ENCODE data around the gene NTN5.

NTN5 gene

GRCh38 chr19:48670699-48671445, 1.9 kb downstream of the NTN5 start:
- no peaks in the 10 kb centered on the region for H3K9me3 ChIP-seq (ENCODE audit: control insufficient read depth, insufficient read depth, low read length)
- H3K27ac ChIP-seq (ENCODE audit: low read length), result no peak overlapping the region
- H3K4me1 ChIP-seq (ENCODE audit: control insufficient read depth, insufficient read depth, low read length), result peaks cover 9% of the 10 kb centered on the region
- no peak for DNase-seq (ENCODE audit: low read depth, low spot score)
- no peak overlapping the region for H3K4me3 ChIP-seq (ENCODE audit: low read length)
- no peaks in the 10 kb centered on the region for H3K36me3 ChIP-seq (ENCODE audit: control insufficient read depth, insufficient read depth, low read length)
- no CpG with 5 or more reads among the region's 21 CpGs for WGBS (ENCODE audit: insufficient coverage, insufficient read length)
- H3K27me3 ChIP-seq (ENCODE audit: control insufficient read depth, insufficient read depth, low read length), result no peaks in the 10 kb centered on the region

- Histone ChIP-seq H3K4me1 (ENCODE audit: control insufficient read depth, insufficient read depth, low read length) (peaks cover 7% of the 10 kb centered on the region), H3K4me3 (ENCODE audit: low read length) (no peak overlapping the region), H3K9me3 (ENCODE audit: control insufficient read depth, insufficient read depth, low read length) (no peaks in the 10 kb centered on the region), H3K27me3 (ENCODE audit: control insufficient read depth, insufficient read depth, low read length) (no peaks in the 10 kb centered on the region), H3K36me3 (ENCODE audit: control insufficient read depth, insufficient read depth, low read length) (no peaks in the 10 kb centered on the region), H3K27ac (ENCODE audit: low read length) (no peak overlapping the region)
- WGBS (ENCODE audit: insufficient coverage, insufficient read length), result no CpG with 5 or more reads among the region's 26 CpGs
- DNase-seq (ENCODE audit: low read depth, low spot score), result no peak
Measured at GRCh38 chr19:48669903-48670668, 2.7 kb downstream of the NTN5 start.

GRCh38 chr19:48668761-48669160, 4.1 kb downstream of the NTN5 start:
- no peaks in the 10 kb centered on the region for H3K36me3 ChIP-seq (ENCODE audit: control insufficient read depth, insufficient read depth, low read length)
- DNase-seq (ENCODE audit: low read depth, low spot score), result no peak
- H3K27ac ChIP-seq (ENCODE audit: low read length), result no peak overlapping the region
- peaks cover 5% of the 10 kb centered on the region for H3K4me1 ChIP-seq (ENCODE audit: control insufficient read depth, insufficient read depth, low read length)
- H3K4me3 ChIP-seq (ENCODE audit: low read length), result no peak overlapping the region
- H3K9me3 ChIP-seq (ENCODE audit: control insufficient read depth, insufficient read depth, low read length), result no peaks in the 10 kb centered on the region
- no peaks in the 10 kb centered on the region for H3K27me3 ChIP-seq (ENCODE audit: control insufficient read depth, insufficient read depth, low read length)
- no CpG with 5 or more reads among the region's 2 CpGs for WGBS (ENCODE audit: insufficient coverage, insufficient read length)

GRCh38 chr19:48668332-48668731, 4.5 kb downstream of the NTN5 start:
- Histone ChIP-seq H3K9me3 (ENCODE audit: control insufficient read depth, insufficient read depth, low read length) (no peaks in the 10 kb centered on the region), H3K27ac (ENCODE audit: low read length) (no peak overlapping the region), H3K27me3 (ENCODE audit: control insufficient read depth, insufficient read depth, low read length) (no peaks in the 10 kb centered on the region), H3K4me3 (ENCODE audit: low read length) (no peak overlapping the region), H3K4me1 (ENCODE audit: control insufficient read depth, insufficient read depth, low read length) (peaks cover 2% of the 10 kb centered on the region; the same call in 1 of the 2 replicates), H3K36me3 (ENCODE audit: control insufficient read depth, insufficient read depth, low read length) (no peaks in the 10 kb centered on the region)
- DNase-seq (ENCODE audit: low read depth, low spot score), result no peak
- no CpG with 5 or more reads among the region's 3 CpGs for WGBS (ENCODE audit: insufficient coverage, insufficient read length)

- Histone ChIP-seq H3K36me3 (ENCODE audit: control insufficient read depth, insufficient read depth, low read length) (no peaks in the 10 kb centered on the region), H3K27ac (ENCODE audit: low read length) (no peak overlapping the region), H3K4me1 (ENCODE audit: control insufficient read depth, insufficient read depth, low read length) (no peaks in the 10 kb centered on the region), H3K9me3 (ENCODE audit: control insufficient read depth, insufficient read depth, low read length) (no peaks in the 10 kb centered on the region), H3K4me3 (ENCODE audit: low read length) (no peak overlapping the region), H3K27me3 (ENCODE audit: control insufficient read depth, insufficient read depth, low read length) (no peaks in the 10 kb centered on the region)
- WGBS (ENCODE audit: insufficient coverage, insufficient read length), result no CpG with 5 or more reads among the region's 6 CpGs
- no peak for DNase-seq (ENCODE audit: low read depth, low spot score)
Measured at GRCh38 chr19:48665786-48666185, 7.0 kb downstream of the NTN5 start.

GRCh38 chr19:48664476-48664875, 8.3 kb downstream of the NTN5 start:
- Histone ChIP-seq H3K27me3 (ENCODE audit: control insufficient read depth, insufficient read depth, low read length) (no peaks in the 10 kb centered on the region), H3K4me1 (ENCODE audit: control insufficient read depth, insufficient read depth, low read length) (no peaks in the 10 kb centered on the region), H3K4me3 (ENCODE audit: low read length) (no peak overlapping the region), H3K27ac (ENCODE audit: low read length) (no peak overlapping the region), H3K36me3 (ENCODE audit: control insufficient read depth, insufficient read depth, low read length) (no peaks in the 10 kb centered on the region), H3K9me3 (ENCODE audit: control insufficient read depth, insufficient read depth, low read length) (no peaks in the 10 kb centered on the region)
- WGBS (ENCODE audit: insufficient coverage, insufficient read length), result no CpG with 5 or more reads among the region's 14 CpGs
- DNase-seq (ENCODE audit: low read depth, low spot score), result no peak

GRCh38 chr19:48663667-48664066, 9.2 kb downstream of the NTN5 start:
- Histone ChIP-seq H3K27ac (ENCODE audit: low read length) (no peak overlapping the region), H3K9me3 (ENCODE audit: control insufficient read depth, insufficient read depth, low read length) (no peaks in the 10 kb centered on the region), H3K4me3 (ENCODE audit: low read length) (no peak overlapping the region), H3K4me1 (ENCODE audit: control insufficient read depth, insufficient read depth, low read length) (no peaks in the 10 kb centered on the region), H3K36me3 (ENCODE audit: control insufficient read depth, insufficient read depth, low read length) (no peaks in the 10 kb centered on the region), H3K27me3 (ENCODE audit: control insufficient read depth, insufficient read depth, low read length) (no peaks in the 10 kb centered on the region)
- no peak for DNase-seq (ENCODE audit: low read depth, low spot score)
- WGBS (ENCODE audit: insufficient coverage, insufficient read length), result no CpG with 5 or more reads among the region's 4 CpGs

GRCh38 chr19:48661711-48662090, 11.1 kb downstream of the NTN5 start:
- no peak for DNase-seq (ENCODE audit: low read depth, low spot score)
- WGBS (ENCODE audit: insufficient coverage, insufficient read length), result no CpG with 5 or more reads among the region's 50 CpGs
- H3K27ac ChIP-seq (ENCODE audit: low read length), result no peak overlapping the region

GRCh38 chr19:48660852-48661710, 11.7 kb downstream of the NTN5 start:
- Histone ChIP-seq H3K27ac (ENCODE audit: low read length) (no peak overlapping the region), H3K36me3 (ENCODE audit: control insufficient read depth, insufficient read depth, low read length) (no peaks in the 10 kb centered on the region), H3K4me3 (ENCODE audit: low read length) (no peak overlapping the region), H3K4me1 (ENCODE audit: control insufficient read depth, insufficient read depth, low read length) (no peaks in the 10 kb centered on the region), H3K9me3 (ENCODE audit: control insufficient read depth, insufficient read depth, low read length) (no peaks in the 10 kb centered on the region), H3K27me3 (ENCODE audit: control insufficient read depth, insufficient read depth, low read length) (no peaks in the 10 kb centered on the region)
- DNase-seq (ENCODE audit: low read depth, low spot score), result peak; percentile 85
- WGBS (ENCODE audit: insufficient coverage, insufficient read length), result no CpG with 5 or more reads among the region's 35 CpGs

More at GRCh38 chr19:48661711-48662090, 11.1 kb downstream of the NTN5 start:
- Histone ChIP-seq H3K4me1 (ENCODE audit: control insufficient read depth, insufficient read depth, low read length) (no peaks in the 10 kb centered on the region), H3K36me3 (ENCODE audit: control insufficient read depth, insufficient read depth, low read length) (no peaks in the 10 kb centered on the region), H3K27me3 (ENCODE audit: control insufficient read depth, insufficient read depth, low read length) (no peaks in the 10 kb centered on the region), H3K9me3 (ENCODE audit: control insufficient read depth, insufficient read depth, low read length) (no peaks in the 10 kb centered on the region), H3K4me3 (ENCODE audit: low read length) (no peak overlapping the region)

- H3K9me3 ChIP-seq (ENCODE audit: control insufficient read depth, insufficient read depth, low read length), result no peaks in the 10 kb centered on the region
- no peak overlapping the region for H3K27ac ChIP-seq (ENCODE audit: low read length)
- WGBS (ENCODE audit: insufficient coverage, insufficient read length), result no CpG with 5 or more reads among the region's 5 CpGs
- H3K4me3 ChIP-seq (ENCODE audit: low read length), result no peak overlapping the region
- H3K27me3 ChIP-seq (ENCODE audit: control insufficient read depth, insufficient read depth, low read length), result no peaks in the 10 kb centered on the region
- DNase-seq (ENCODE audit: low read depth, low spot score), result no peak
- no peaks in the 10 kb centered on the region for H3K4me1 ChIP-seq (ENCODE audit: control insufficient read depth, insufficient read depth, low read length)
- no peaks in the 10 kb centered on the region for H3K36me3 ChIP-seq (ENCODE audit: control insufficient read depth, insufficient read depth, low read length)
Measured at GRCh38 chr19:48659768-48660167, 13.0 kb downstream of the NTN5 start.

Data from iPS DF 6.9 (cell line).